ENCODE data around the gene MUC20.
"Not testable (repeated sequence)": the region's sequence is repeated elsewhere in the genome, so short reads cannot be mapped to it uniquely, and the experiment has no call there.

The MUC20 gene

GRCh38 chr3:195777975-195778374 is 57.2 kb downstream of the MUC20 start:
- H3K4me1 ChIP-seq (ENCODE audit: control insufficient read depth in 1 of 2, insufficient read depth in 1 of 2, low read depth in 1 of 2, low read length in 1 of 2) = no peaks in the 10 kb centered on the region
- H3K27me3 ChIP-seq = no peaks in the 10 kb centered on the region
- no peak overlapping the region for H3K4me3 ChIP-seq (ENCODE audit: low read depth in 1 of 2, low read length in 1 of 2)
- TF ChIP-seq, protein P1, sequence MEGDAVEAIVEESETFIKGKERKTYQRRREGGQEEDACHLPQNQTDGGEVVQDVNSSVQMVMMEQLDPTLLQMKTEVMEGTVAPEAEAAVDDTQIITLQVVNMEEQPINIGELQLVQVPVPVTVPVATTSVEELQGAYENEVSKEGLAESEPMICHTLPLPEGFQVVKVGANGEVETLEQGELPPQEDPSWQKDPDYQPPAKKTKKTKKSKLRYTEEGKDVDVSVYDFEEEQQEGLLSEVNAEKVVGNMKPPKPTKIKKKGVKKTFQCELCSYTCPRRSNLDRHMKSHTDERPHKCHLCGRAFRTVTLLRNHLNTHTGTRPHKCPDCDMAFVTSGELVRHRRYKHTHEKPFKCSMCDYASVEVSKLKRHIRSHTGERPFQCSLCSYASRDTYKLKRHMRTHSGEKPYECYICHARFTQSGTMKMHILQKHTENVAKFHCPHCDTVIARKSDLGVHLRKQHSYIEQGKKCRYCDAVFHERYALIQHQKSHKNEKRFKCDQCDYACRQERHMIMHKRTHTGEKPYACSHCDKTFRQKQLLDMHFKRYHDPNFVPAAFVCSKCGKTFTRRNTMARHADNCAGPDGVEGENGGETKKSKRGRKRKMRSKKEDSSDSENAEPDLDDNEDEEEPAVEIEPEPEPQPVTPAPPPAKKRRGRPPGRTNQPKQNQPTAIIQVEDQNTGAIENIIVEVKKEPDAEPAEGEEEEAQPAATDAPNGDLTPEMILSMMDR (IDR thresholded peaks at IDR 0.05) = no peak
- no peak overlapping the region for H3K27ac ChIP-seq
- no peaks in the 10 kb centered on the region for H3K36me3 ChIP-seq
- H3K9me3 ChIP-seq = no peaks in the 10 kb centered on the region

GRCh38 chr3:195781236-195781635 is 60.5 kb downstream of the MUC20 start:
- H3K36me3 ChIP-seq; H3K4me1 ChIP-seq (ENCODE audit: control insufficient read depth in 1 of 2, insufficient read depth in 1 of 2, low read depth in 1 of 2, low read length in 1 of 2); H3K4me3 ChIP-seq (ENCODE audit: low read depth in 1 of 2, low read length in 1 of 2); H3K9me3 ChIP-seq; H3K27me3 ChIP-seq; H3K27ac ChIP-seq: not testable (repeated sequence)

Data from neutrophil (primary cell).